Activated CD8-positive, alpha-beta memory T cell treated with anti-CD3 and anti-CD28 coated beads, Interleukin-2, amount 50 U/mL, for 1 hour (primary cell): ENCODE results near the gene CLEC7A.

Experiments
- DNase-seq: peaks from one replicate; pipeline ENCODE4 v3.0.0-alpha.2; 2020; ENCODE audit errors: extremely low read depth

The CLEC7A gene

GRCh38 chr12:10094646-10095395 lies 35.2 kb downstream of the CLEC7A start:
- no peak for DNase-seq

GRCh38 chr12:10088955-10089900 lies 40.8 kb downstream of the CLEC7A start:
- no peak for DNase-seq

GRCh38 chr12:10088031-10088430 lies 42.0 kb downstream of the CLEC7A start:
- no peak for DNase-seq

GRCh38 chr12:10086387-10086786 lies 43.6 kb downstream of the CLEC7A start:
- DNase-seq: no peak

- DNase-seq: no peak
Measured at GRCh38 chr12:10084733-10085132, 45.3 kb downstream of the CLEC7A start.

- no peak for DNase-seq
Measured at GRCh38 chr12:10082117-10082874, 47.7 kb downstream of the CLEC7A start.

- no peak for DNase-seq
Measured at GRCh38 chr12:10075451-10075850, 54.5 kb downstream of the CLEC7A start.

- no peak for DNase-seq
Measured at GRCh38 chr12:10073261-10073660, 56.7 kb downstream of the CLEC7A start.

GRCh38 chr12:10072131-10072530 lies 57.9 kb downstream of the CLEC7A start:
- no peak for DNase-seq

GRCh38 chr12:10070380-10070779 lies 59.6 kb downstream of the CLEC7A start:
- DNase-seq: no peak

GRCh38 chr12:10069976-10070375 lies 60.0 kb downstream of the CLEC7A start:
- no peak for DNase-seq

- no peak for DNase-seq
Measured at GRCh38 chr12:10069099-10069498, 60.9 kb downstream of the CLEC7A start.

GRCh38 chr12:10068644-10069043 lies 61.4 kb downstream of the CLEC7A start:
- no peak for DNase-seq

GRCh38 chr12:10067942-10068341 lies 62.1 kb downstream of the CLEC7A start:
- no peak for DNase-seq

GRCh38 chr12:10067264-10067663 lies 62.7 kb downstream of the CLEC7A start:
- no peak for DNase-seq
